ENCODE data around the gene TBC1D22A. TPM values are rescaled to one million over a fixed set of nuclear protein-coding genes. Genes with fewer than 3 reads are reported as not detected.

The TBC1D22A gene
- total RNA-seq, 4 donors from 2014 or later, result 10.8 to 32.2 (median 22.3) TPM

GRCh38 chr22:46972256-46972655 is 209.8 kb downstream of the TBC1D22A start:
- TF ChIP-seq CTCF (IDR thresholded peaks at IDR 0.05; ENCODE audit: low read depth), result no peak

- TF ChIP-seq CTCF (IDR thresholded peaks at IDR 0.05; ENCODE audit: low read depth), result no peak
Observed at GRCh38 chr22:46972901-46973831, 210.7 kb downstream of the TBC1D22A start.

GRCh38 chr22:46974077-46974476 is 211.6 kb downstream of the TBC1D22A start:
- TF ChIP-seq CTCF (IDR thresholded peaks at IDR 0.05; ENCODE audit: low read depth), result no peak

- TF ChIP-seq CTCF (IDR thresholded peaks at IDR 0.05; ENCODE audit: low read depth), result no peak
Observed at GRCh38 chr22:46974631-46975585, 212.5 kb downstream of the TBC1D22A start.

DNA sequence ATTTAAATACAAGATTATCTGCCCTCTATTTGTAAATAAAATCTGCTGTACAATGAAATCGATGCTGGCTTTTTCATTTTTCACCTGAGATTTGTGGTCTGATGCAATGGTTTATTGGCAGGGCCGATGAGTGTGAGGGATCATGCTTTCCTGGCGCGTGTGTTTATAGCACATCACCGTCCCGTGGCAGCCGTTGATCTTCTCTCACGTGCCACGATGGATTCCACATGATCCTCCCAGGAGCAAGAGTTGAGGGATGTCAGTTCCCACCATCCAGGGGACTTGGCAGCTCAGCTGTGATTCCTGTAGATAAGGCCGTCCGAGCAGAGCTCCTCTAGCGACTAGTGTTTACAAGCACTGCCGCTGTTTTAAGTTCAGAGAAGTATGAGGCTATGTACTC is 213.7 kb downstream of the TBC1D22A start:
- no peak for TF ChIP-seq CTCF (IDR thresholded peaks at IDR 0.05; ENCODE audit: low read depth)

DNA sequence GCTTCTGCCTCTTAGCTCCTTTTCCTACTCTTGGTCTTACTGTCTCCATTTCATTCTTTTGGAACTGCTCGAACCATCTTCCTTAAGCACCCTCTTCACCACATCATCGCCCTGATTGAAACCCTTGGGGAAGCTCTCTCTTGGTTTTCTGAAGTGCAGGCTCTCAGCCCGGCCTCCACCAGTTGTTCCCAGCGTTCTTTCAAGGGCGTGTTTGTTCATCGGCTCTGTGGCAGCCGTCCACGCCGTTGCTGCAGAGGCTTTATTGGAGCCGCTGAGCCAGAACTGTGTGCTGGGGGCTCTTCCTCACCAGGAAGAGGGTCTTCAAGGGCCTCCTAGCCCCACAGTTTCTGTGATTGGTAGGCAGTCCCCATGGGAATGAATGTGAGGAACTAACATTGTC is 214.1 kb downstream of the TBC1D22A start:
- TF ChIP-seq CTCF (IDR thresholded peaks at IDR 0.05; ENCODE audit: low read depth), result no peak
